Neural cell (in vitro differentiated cells): ENCODE data around the gene SLC66A2. TPM values are rescaled to one million over a fixed set of nuclear protein-coding genes. Genes with fewer than 3 reads are reported as not detected.

Experiments
- H2AFZ ChIP-seq: fragments of 200-600, 300-800 bp; sonication (generic), shearing (Covaris generic); 2 replicates; pipeline ENCODE4 v1.6.0; 2014; ENCODE audit warnings: low read depth, mild to moderate bottlenecking, antibody characterized with exemption, low read length, moderate library complexity
- H3F3A ChIP-seq: fragments of 200-600 bp; shearing (Covaris generic); 2 replicates; pipeline ENCODE4 v1.6.1; 2016; ENCODE audit warnings: mild to moderate bottlenecking, moderate library complexity, mixed read lengths, antibody characterized with exemption, low read length; ENCODE audit not compliant: insufficient read depth, poor library complexity, severe bottlenecking
- H3K27ac ChIP-seq: fragments of 200-600, 300-800 bp; sonication (generic), shearing (Covaris generic); 2 replicates; pipeline ENCODE4 v1.5.1; 2014; ENCODE audit warnings: mild to moderate bottlenecking, low read length, moderate library complexity
- H3K27me3 ChIP-seq: fragments of 300-800, 200-600 bp; sonication (generic), shearing (Covaris generic); 2 replicates; pipeline ENCODE4 v1.6.0; 2014; ENCODE audit warnings: mild to moderate bottlenecking, low read depth, low read length, moderate library complexity; ENCODE audit not compliant: insufficient read depth
- H3K36me3 ChIP-seq: fragments of 300-800, 200-600 bp; sonication (generic), shearing (Covaris generic); 2 replicates; pipeline ENCODE4 v1.5.1; 2014; ENCODE audit warnings: mild to moderate bottlenecking, antibody characterized with exemption, low read length, moderate library complexity; ENCODE audit not compliant: insufficient read depth
- H3K4me2 ChIP-seq: fragments of 300-800, 200-600 bp; sonication (generic), shearing (Covaris generic); 2 replicates; pipeline ENCODE4 v1.6.0; 2014; ENCODE audit warnings: mild to moderate bottlenecking, low read length
- H3K4me3 ChIP-seq: fragments of 300-800, 200-600 bp; sonication (generic), shearing (Covaris generic); 2 replicates; pipeline ENCODE4 v1.5.1; 2014; ENCODE audit warnings: mild to moderate bottlenecking, low read length, moderate library complexity
- H3K79me2 ChIP-seq: fragments of 200-600 bp; shearing (Covaris generic); replicated peaks from 2 replicates; pipeline ENCODE4 v1.6.0; 2014; ENCODE audit warnings: mild to moderate bottlenecking, low read length, moderate library complexity; ENCODE audit not compliant: insufficient read depth
- H3K9ac ChIP-seq: fragments of 300-800, 200-600 bp; sonication (generic), shearing (Covaris generic); 2 replicates; pipeline ENCODE4 v1.6.1; 2016; ENCODE audit warnings: mild to moderate bottlenecking, low read length, mixed read lengths
- H3K9me2 ChIP-seq: fragments of 200-600 bp; shearing (Covaris generic); 2 replicates; pipeline ENCODE4 v1.6.1; 2016; ENCODE audit warnings: mild to moderate bottlenecking, low read length, mixed read lengths; ENCODE audit not compliant: insufficient read depth
- H3K9me3 ChIP-seq: fragments of 200-600, 300-800 bp; sonication (generic), shearing (Covaris generic); 2 replicates; pipeline ENCODE4 v1.6.1; 2016; ENCODE audit warnings: mild to moderate bottlenecking, mixed run types, low read length, moderate library complexity, mixed read lengths
- H4K20me1 ChIP-seq: fragments of 200-600 bp; shearing (Covaris generic); 2 replicates; pipeline ENCODE4 v1.6.1; 2016; ENCODE audit warnings: mild to moderate bottlenecking, mixed run types; ENCODE audit not compliant: insufficient read depth
- EP300 ChIP-seq: fragments of 450-650 bp; conservative IDR thresholded peaks from 2 replicates; pipeline ENCODE4 v1.6.1; 2014; ENCODE audit warnings: antibody characterized with exemption, mild to moderate bottlenecking, moderate library complexity; ENCODE audit not compliant: poor library complexity, severe bottlenecking
- EZH2 ChIP-seq: fragments of 200-600, 300-800 bp; shearing (Covaris generic), sonication (generic); IDR thresholded peaks from 2 replicates; pipeline ENCODE4 v1.6.1; 2014; ENCODE audit warnings: antibody characterized with exemption, low read length, borderline replicate concordance, mild to moderate bottlenecking; ENCODE audit not compliant: insufficient read depth, poor library complexity, severe bottlenecking
- MXI1 ChIP-seq: fragments of 450-650 bp; conservative IDR thresholded peaks from 2 replicates; pipeline ENCODE4 v1.6.1; 2014; ENCODE audit warnings: antibody characterized with exemption, mild to moderate bottlenecking; ENCODE audit not compliant: poor library complexity, severe bottlenecking
- POLR2AphosphoS5 ChIP-seq: IDR thresholded peaks from 2 replicates; pipeline ENCODE4 v1.6.1; 2012
- RAD21 ChIP-seq: fragments of 450-650 bp; conservative IDR thresholded peaks from 2 replicates; pipeline ENCODE4 v1.6.1; 2014; ENCODE audit warnings: antibody characterized with exemption, mild to moderate bottlenecking, moderate library complexity
- REST ChIP-seq: IDR thresholded peaks from 2 replicates; pipeline ENCODE4 v1.6.1; 2012; ENCODE audit warnings: borderline replicate concordance
- SMC3 ChIP-seq: fragments of 450-650 bp; conservative IDR thresholded peaks from 2 replicates; pipeline ENCODE4 v1.6.1; 2014; ENCODE audit warnings: antibody characterized with exemption, mild to moderate bottlenecking, moderate library complexity; ENCODE audit not compliant: poor library complexity
- TAF1 ChIP-seq: IDR thresholded peaks from 2 replicates; pipeline ENCODE4 v1.6.1; 2012; ENCODE audit warnings: low read depth
- polyA plus RNA-seq: library from polyadenylated mRNA; depleted of rRNA; stranded (reverse); fragments of >200 nt; gene quantifications from 2 replicates; pipeline ENCODE4 v1.2.3, GENCODE V29; 2014
- TF ChIP-seq, protein P1 (sequence below): fragments of 450-650 bp; IDR thresholded peaks from 2 replicates; pipeline ENCODE4 v1.5.1; 2014; ENCODE audit warnings: antibody characterized with exemption, mild to moderate bottlenecking, moderate library complexity; ENCODE audit not compliant: poor library complexity, severe bottlenecking

SLC66A2 gene
- polyA plus RNA-seq, 1 donor from 2014 or later, result 66.7 TPM

DNA sequence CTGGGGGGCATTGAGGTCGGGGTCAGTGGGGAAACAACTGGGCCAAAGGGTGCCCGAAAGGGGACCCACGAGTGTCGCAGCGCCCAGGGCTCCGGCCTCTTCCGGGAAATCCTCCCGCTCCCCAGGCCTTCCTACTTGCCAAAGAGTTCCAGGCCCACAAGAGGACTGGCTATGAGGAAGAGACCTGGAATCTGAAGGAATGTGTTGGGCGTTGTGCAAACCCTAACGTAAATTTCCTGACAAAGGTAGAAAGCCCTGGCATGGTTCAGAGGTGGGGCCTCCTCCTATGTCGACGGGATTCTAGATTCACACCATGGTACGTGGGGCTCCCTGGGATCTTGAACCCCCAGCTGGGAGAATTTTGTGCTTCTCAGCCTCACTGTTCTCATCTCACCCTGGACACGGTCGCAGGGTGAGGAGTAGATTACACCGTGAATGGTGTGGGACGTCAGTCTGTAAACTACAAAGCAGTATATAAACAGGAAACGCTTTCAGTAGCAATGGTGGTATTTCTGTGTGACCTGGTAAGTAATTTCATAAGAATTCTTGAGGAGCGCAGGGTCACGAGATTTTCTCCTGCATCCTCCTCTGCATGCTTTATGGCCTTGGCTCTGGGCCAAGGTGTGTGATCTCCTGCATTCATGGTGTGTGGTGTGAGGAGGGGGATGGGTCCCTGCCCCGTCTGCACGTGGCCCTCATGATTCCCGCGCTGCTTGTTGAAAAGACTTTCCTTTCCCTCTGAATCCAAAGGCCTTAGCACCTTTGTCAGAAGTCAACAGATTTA, 13.9 kb upstream of the SLC66A2 start:
- H4K20me1 ChIP-seq, result no peaks in the 10 kb centered on the region
- H3K9ac ChIP-seq, result no peak overlapping the region
- H3K27me3 ChIP-seq, result no peaks in the 10 kb centered on the region
- H3K9me2 ChIP-seq, result no peaks in the 10 kb centered on the region
- no peaks in the 10 kb centered on the region for H3K9me3 ChIP-seq
- no peaks in the 10 kb centered on the region for H3K36me3 ChIP-seq
- H3K79me2 ChIP-seq, result no peaks in the 10 kb centered on the region
- TF ChIP-seq, protein P1, sequence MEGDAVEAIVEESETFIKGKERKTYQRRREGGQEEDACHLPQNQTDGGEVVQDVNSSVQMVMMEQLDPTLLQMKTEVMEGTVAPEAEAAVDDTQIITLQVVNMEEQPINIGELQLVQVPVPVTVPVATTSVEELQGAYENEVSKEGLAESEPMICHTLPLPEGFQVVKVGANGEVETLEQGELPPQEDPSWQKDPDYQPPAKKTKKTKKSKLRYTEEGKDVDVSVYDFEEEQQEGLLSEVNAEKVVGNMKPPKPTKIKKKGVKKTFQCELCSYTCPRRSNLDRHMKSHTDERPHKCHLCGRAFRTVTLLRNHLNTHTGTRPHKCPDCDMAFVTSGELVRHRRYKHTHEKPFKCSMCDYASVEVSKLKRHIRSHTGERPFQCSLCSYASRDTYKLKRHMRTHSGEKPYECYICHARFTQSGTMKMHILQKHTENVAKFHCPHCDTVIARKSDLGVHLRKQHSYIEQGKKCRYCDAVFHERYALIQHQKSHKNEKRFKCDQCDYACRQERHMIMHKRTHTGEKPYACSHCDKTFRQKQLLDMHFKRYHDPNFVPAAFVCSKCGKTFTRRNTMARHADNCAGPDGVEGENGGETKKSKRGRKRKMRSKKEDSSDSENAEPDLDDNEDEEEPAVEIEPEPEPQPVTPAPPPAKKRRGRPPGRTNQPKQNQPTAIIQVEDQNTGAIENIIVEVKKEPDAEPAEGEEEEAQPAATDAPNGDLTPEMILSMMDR, result no peak
- TF ChIP-seq TAF1, result no peak
- TF ChIP-seq RAD21, result no peak
- no peak for TF ChIP-seq EP300
- TF ChIP-seq EZH2, result no peak
- TF ChIP-seq POLR2AphosphoS5, result no peak
- TF ChIP-seq SMC3, result no peak
- no peak for TF ChIP-seq MXI1
- no peak for TF ChIP-seq REST
- H2AFZ ChIP-seq, result no peak overlapping the region
- H3F3A ChIP-seq, result no peaks in the 10 kb centered on the region
- no peak overlapping the region for H3K4me2 ChIP-seq
- peak overlapping the region; percentile 63 for H3K4me3 ChIP-seq
- H3K27ac ChIP-seq, result no peak overlapping the region

DNA sequence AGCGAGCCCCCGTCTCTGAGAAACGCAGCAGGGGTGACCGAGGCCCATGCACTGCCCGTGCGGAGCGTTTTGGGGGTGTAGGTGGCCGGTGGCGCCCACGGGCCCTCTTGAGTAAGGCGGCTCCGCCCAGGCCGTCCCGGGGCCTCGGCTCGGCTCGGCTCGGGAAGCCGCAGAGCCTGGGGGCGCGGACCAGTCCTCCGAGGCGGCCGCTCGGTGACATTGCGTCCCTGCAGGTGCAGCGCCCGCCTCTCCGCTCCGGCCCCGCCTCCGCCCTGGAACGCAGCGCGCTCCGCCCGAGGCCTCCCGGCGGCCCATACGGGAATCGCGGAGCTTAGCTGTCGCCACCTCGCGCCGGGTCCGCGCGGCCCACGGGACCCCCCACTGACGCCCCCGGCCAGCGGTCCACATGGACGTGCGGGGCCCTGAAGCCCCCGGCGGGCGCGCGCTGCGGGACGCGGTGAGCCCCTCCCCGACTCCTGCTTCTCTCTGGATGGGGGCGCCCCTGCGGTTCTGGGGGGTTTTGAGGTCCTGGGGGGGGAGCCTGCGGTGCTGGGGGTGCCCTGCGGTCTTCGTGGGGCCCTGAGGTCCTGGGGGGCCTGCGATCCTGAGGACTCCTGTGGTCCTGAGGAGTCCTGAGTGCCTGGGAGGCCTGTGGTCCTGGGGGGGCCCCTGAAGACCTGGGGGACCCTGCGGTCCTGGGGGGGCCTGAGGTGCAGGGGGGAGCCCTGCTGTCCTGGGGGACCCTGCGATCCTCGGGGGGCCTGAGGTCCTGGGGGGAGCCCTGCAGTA, 13.1 kb upstream of the SLC66A2 start, which contains the start of gene HSBP1L1:
Gene HSBP1L1 (plus strand): TSS at position 314 of the 789 bp plus-strand sequence. CDS start 93 bp downstream, at position 407.
- H3K9me3 ChIP-seq, result no peaks in the 10 kb centered on the region
- peak within 1 kb of the TSS; percentile 63 for H3K4me3 ChIP-seq
- H3F3A ChIP-seq, result no peaks in the 10 kb centered on the region
- no peaks in the 10 kb centered on the region for H3K36me3 ChIP-seq
- peak within 1 kb of the TSS; percentile 27 for H2AFZ ChIP-seq
- H3K4me2 ChIP-seq, result no peak within 1 kb of the TSS
- H3K9ac ChIP-seq, result peak within 1 kb of the TSS; percentile 51
- no peaks in the 10 kb centered on the region for H3K9me2 ChIP-seq
- no peaks in the 10 kb centered on the region for H4K20me1 ChIP-seq
- H3K79me2 ChIP-seq, result no peaks in the 10 kb centered on the region
- no peaks in the 10 kb centered on the region for H3K27me3 ChIP-seq
- TF ChIP-seq EZH2 (no peak), EP300 (peak; percentile 10), SMC3 (peak; percentile 54), REST (no peak), POLR2AphosphoS5 (no peak), TAF1 (no peak), MXI1 (peak; percentile 23), RAD21 (peak; percentile 35)
- TF ChIP-seq, protein P1, result peak; percentile 59
- no peak within 1 kb of the TSS for H3K27ac ChIP-seq
